T-helper 9 cell (primary cell): ENCODE measurements around the gene DNAJC27.
"Not testable (repeated sequence)": the region's sequence is repeated elsewhere in the genome, so short reads cannot be mapped to it uniquely, and the experiment has no call there.

Experiments used
- DNase-seq: peaks from one replicate; pipeline ENCODE4 v3.0.0-alpha.2; 2020
- total RNA-seq, 2 donors: gene quantifications; one replicate each; lab custom pipeline; 2026; lab: John Stamatoyannopoulos, UW

Gene DNAJC27
- 19.4 to 27.8 reads per million in 2 donors for total RNA-seq

DNA sequence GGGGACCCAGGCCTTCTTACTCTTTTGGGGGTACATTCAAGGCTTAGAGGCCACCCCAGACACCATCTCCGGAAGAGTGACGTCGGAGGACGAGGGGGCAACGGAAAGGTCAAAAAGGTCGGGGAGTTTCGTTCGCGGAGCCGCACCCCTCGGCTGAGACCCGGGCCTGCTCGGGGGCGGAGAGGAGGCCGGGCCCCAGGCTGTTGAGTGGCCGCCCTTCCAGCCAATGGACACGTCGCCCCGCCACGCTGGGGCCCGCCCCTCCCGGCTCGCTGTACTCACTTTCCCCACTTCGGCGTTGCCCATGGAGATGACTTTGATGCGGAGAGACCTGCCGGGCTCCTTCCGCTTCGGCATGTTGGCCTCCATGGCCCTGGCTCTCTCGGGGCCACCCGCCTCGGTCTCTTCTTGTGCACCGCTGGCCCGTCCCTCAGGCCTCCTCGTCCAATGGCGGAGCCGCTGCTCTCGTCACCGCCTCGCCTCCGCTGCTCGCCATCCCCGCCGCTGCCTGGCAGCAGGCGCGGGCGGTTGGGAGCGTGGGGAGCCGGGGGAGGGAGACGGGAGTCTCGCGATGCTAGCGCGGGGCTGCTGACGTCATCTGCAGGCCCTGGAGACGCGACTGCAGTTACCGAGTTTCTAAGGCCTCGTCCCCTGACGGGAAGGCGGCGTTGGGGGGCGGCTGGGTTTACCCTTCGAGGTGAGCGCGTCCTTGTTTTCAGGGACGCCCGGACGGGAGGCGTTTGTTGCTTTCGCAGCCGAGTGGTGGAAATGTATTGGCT, at the start of gene DNAJC27:
Gene DNAJC27 (minus strand): TSS at position 420 of the 779 bp plus-strand sequence. CDS start 51 bp downstream, at position 369.
- peak; percentile 97 for DNase-seq

DNA sequence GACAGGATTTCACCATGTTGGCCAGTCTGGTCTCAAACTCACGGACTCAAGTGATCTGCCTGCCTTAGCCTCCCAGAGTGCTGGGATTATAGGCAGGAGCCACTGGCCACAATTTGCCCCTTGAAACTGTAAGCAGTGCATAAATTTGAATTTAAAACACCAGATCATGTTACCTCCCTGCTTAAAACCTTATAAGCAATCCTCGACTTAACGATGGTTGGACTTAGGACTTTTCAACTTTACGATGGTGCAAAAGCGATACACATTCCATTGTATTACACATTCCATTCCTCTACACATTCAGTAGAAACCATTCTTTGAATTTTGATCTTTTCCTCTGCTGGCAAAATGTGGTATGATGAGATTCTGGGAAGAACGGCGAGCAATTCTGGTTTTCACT, 46.9 kb upstream of the DNAJC27 start:
- no peak for DNase-seq

DNA sequence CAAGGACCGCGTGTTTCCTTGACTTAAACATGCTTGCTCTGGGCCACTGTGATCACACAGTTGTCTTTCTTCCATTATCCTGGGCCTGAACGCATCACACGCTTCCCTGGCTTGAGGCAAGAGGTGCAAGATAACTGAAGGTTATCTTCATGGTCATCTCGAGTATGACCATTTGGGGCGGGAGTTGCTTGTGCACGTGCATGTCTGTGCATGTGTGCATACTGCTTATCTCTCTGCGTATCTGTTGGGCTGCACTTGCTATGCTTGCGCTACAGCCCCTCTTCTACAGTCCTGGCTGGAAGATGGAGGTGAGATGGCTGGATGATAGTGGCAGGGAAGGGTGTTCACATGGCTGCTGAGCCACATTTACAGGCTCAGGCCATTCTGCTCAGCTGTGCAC, 42.9 kb upstream of the DNAJC27 start:
- no peak for DNase-seq

DNA sequence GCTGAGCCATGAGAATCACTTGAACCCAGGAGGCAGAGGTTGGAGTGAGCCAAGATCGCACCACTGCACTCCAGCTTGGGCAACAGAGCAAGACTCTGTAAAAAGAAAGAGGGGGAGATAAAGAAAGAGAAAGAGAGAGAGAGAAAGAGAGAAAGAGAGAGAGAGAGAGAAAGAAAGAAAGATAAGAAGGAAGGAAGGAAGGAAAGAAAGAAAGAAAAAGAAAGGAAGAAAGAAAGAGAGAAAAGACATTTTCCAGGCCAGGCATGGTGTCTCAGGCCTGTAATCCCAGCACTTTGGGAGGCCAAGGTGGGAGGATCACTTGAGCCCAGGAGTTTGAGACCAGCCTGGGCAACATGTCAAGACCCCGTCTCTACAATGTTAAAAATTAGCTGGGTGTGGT, 39.6 kb upstream of the DNAJC27 start:
- not testable (repeated sequence) for DNase-seq

DNA sequence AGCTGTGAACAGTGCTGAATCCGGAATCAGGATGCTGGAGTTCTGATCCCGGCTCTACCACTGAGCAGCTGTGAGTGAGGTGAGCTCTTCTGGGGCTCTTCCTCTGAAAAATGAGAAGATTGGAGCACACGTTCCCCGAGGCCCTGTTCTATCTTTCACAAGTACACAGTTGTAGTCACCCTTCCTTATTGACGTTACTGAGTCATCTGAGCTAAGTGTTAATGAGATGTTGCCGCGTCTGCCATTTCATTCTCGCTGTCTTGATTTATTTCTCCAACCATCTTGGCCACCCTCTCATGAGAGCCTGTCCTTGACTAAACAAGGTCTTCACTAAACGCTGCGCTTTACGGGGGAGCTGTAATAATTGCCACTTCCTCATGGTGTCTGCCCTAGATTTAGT, 38.2 kb upstream of the DNAJC27 start:
- no peak for DNase-seq

DNA sequence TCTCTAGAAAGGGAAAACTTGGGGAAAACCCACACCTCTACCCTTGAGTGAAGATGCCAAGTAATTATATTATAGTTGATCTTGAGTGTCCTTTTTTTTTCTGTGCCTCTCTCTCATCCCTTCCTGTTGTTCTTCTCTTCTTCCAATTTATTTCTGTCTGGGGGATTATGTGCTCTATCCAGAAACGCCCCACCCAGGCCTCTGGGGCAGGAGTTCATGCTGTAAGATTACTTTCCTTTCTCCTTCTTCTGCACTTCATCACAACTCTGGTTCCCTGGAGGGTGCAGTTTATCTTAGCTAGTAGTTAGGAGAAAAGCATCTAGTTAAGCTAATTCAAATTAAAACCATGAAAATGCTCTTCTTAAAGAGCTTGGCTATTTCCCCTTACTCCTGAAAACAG, 30.3 kb upstream of the DNAJC27 start:
- DNase-seq = no peak

DNA sequence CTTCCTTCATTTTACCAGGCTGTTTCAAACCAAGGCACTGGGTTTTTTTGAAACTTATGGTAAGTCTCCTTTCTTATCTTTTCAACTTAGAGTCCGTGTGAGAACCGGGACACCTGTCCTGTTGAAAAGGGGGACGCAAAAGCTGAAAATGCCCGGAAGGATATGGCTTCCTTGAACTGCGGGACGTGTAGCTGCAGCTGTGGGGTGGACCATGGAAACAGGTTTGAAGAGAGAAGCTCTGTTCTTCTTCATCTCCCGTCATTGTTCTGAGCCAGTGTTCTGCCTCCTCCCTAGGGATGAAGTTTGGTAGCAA, 29.5 kb upstream of the DNAJC27 start:
- DNase-seq = no peak

DNA sequence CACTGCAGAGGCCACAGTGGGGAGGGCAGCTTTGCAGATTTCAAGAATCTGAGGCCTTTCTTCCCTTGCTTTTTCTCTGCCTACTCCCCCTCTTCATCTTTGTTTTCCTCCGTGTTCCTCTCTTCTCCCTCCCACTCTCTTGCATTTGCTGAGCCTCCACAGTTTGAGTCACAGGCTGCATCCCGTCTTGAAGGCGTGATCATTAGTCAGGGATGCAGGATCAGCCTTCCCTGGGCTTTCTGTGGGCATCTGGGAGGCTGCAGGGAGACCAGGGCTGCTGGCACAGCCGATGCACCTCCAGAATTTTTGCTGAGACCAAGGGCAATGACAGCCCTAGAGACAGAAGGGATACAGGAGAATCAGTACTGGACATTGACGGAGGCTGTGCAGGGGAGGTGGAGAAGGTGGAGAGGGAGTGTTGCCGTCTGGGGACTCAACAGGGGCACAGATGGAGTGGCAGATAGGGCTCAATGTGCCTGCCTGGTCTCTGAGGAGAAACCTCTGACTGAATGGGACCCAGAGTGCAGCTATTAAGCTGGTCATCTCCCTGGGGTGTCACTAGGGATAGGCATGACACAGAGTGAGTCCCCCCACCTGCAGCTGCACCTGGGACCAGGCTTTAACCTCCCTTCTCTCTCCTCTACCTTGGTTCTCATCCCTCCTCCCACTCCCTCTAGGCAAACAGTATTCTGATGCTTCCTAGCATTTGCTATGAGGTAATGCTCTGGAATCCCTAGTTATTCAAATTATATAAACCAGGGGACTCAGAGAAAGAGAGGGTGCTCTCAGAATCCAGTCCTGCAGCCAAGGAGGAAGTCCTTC, 29.0 kb upstream of the DNAJC27 start:
- no peak for DNase-seq

DNA sequence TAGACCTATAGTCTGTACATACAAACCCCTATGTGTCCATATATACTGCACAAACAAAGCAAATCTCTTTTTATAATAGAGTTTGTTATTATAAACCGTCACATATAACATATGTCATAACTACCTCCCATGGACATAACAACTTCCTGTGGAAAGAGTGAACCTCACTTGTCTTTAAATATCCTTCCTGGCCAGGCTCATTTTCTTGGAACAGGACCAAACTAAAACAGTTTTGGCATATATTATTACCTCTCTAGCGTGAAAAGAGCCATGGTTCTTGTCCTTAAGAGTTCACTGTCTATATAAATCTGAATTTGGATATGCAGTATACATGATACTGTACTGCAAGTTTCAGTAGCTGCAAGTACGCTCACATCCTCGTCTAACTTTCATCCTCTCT, 28.3 kb upstream of the DNAJC27 start:
- no peak for DNase-seq

DNA sequence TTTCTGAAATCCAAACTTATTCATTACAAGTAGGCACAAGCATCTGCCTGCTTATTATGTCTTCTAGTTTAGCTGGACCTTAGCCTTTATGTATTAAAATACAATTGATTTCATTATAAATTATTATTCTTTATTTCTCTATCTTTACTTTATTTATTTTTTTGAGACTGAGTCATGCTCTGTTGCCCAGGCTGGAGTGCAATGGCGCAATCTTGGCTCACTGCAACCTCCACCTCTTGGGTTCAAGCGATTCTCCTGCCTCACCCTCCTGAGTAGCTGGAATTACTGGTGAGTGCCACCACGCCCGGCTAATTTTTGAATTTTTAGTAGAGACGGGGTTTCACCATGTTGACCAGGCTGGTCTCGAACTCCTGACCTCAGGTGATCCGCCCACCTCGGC, 27.3 kb upstream of the DNAJC27 start:
- not testable (repeated sequence) for DNase-seq

DNA sequence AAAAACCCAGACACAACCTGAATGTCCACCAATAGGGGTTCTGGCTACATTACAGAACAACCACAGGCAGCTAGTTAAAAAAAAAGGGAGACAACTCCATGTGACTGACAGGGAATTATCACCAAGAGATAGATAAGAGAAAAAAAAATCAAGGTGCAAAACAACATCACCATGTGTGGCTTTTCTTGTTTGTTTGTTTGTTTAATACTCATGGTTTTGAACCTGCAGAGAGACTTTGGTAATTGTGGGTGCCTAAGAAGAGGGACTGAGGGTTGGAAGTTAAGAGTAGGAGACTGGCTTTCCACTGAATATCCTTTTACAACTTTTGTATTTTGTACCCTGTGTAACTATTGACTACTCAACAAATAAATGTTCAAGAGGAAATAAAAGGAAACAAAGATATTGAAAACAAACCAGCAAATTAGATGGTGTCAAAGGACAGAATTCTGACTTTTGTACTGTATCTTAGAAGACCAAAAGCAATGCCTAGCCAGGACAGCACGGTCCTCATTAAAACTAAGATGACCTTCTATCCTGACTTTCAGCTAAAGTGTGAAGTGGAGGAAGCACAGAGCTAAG, 22.5 kb upstream of the DNAJC27 start:
- no peak for DNase-seq

DNA sequence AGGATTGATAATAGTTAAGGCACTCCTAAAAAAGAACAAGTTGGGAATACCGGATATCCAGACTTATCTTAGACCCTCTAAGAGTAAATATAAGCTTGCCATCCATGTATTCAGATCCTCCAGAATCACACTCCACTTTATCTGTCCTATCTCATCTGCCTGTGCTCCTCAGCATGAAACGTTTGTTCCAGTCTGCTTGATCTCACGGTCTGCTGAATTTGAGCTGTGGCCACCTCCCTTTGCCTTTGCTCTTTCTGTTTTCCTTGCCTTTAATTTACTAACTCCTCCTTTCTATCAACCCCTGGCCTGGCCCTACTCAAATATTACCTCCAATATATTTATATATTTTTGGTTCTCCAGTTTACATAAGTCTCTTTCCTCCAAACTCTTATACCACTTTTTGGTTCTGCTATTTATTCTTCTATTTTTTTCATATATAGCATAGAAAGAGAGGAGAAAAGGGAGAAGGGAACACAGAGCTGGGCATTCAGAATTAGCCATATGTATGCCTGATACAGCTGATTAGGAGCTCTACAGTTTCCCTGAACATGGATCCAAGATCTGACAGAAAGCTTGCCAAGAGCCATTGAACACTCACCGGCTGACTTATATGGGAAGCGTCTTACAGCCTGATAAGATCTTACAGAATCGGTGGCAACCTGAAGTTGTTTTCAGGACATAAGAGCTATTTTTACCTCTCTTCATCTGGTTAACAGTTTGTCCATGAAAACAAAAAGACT, 21.8 kb upstream of the DNAJC27 start:
- no peak for DNase-seq

DNA sequence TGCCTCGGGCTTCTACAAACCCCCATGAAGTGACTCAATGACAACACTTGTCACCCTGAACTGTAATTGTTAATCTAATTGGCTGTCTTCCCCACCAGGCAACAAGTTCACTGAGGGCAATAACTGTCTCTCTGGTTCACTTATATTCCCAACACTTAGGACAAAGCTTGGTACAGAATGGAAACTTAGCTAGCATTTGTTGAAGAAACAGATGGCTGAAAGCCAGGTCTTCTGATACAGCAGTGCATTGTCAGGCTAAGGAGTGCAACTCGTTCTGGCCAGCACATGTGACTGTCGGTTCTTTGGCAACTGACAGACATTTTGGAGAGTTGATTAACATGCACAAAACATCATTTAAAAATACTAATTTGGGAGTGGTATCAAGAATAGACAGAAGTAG, 14.6 kb upstream of the DNAJC27 start:
- no peak for DNase-seq

DNA sequence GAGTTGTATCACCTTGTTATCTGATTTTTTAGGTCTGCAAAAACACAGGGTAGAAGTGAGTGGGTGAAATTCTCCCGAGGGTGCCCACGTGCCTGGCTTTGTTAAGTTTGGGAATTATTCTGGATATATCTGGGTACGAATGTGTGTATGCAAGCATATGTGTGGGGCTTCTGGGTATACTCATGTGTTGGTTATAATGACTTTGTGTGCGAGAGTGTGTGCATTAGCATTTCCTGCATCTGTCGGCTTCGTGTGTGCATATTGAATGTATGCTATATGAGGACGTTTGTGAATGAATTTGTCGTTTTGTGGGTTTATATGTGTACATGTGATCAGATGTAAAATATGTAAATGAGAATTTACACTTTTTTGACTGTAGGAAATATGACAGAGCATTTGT, 13.8 kb upstream of the DNAJC27 start:
- DNase-seq = no peak

DNA sequence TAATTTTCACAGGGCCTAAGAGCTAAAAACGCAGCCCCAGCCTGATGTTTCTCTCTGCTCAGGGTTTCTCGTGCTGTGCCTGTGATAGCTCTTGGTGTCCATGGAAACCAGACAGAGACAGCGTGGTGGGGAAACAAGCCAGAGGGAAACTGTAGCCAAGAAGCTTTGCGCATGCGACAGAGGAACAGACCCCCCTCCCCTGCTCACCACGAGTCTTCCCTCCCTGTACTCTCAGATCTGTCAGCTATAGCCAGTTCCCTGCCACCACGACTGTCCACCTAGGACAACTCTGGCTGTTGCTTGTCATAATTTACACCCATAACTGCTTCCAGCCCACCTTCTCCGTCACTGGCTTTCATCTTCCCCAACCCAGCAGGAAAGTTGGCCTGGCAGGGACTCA, 13.2 kb upstream of the DNAJC27 start:
- DNase-seq = no peak

DNA sequence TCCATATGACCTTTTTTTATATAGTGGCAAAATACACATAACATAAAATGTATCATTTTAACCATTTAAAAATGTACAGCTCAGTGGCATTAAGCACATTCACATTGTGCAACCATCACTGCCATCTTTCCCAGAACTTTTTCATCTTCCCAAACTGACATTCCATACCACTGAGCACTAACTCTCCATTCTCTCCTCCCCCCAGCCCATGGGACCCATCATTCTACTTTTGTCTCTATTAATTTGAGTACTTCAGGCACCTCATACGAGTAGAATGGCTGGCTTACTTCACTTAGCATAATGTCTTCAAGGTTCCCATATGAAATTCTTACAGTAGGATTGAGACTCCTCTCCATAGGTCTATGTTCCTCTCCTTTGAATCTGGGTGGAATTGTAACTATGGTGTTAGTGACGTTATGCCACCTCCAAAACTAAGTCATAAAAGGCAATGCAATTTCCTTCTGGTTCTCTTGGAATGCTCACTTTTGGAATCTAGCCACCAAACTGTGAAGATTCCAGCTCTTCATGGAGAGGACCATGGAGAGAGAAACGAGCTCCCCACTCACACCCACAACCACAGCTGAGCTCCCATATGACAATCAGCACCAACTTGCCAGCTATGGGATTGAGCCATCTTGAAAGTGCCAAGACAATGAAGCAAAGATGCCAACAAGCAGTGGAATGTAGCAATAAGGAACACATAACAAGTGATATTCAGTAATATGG, 9.8 kb upstream of the DNAJC27 start:
- no peak for DNase-seq

DNA sequence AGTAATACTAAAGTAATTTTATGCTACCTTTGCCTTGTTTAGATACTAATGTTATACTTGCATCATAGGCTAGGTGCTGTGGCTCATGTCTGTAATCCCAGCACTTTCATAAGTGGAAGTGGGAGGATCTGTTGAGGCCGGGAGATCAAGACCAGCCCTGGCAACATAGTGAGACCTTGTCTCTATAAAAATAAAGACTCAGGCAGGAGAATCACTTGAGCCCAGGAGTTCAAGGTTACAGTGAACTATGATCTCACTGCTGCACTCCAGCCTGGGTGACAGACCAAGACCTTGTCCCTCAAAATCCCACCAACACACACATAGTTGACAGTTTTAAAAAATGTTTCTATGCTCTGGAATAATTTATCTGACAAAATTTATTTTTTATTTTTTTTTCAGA, 6.9 kb upstream of the DNAJC27 start:
- no peak for DNase-seq

DNA sequence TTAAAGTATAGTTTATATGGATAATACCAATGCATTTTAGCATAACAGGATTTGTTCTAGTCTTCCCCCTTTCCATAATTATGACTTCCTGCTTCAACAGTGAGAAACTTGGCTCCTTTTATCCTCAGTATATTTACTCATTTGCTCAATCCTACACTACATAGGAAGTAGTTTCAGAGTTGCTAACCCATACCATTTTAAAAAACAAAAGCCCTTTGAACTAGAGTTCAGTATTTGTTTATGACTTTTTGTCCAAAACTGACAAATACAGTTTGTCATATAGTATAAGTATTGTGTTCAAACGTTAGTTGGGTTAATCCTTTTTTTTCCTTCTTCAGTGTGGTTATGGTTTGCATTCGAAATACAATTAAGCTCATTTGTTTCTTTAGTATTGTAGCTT, 5.9 kb upstream of the DNAJC27 start:
- DNase-seq = no peak

DNA sequence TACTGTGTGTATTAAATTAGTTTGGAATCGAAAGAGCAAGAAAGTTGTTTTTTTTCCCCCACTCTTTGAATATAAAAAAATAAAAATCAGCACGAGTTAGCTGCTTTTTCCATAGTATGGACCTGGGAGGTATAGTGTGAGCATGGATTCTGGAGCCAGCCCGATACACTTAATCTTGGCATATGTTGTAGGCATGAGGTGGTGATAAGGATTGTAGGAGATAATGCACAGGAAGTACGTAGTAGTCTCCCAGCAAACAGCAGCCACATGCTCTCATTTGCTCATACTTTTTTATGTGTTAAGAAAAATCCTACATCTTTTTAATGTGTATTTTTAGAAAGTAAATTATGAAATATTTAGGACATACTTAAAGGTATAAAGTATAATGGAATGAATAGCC, 2.1 kb upstream of the DNAJC27 start:
- no peak for DNase-seq

DNA sequence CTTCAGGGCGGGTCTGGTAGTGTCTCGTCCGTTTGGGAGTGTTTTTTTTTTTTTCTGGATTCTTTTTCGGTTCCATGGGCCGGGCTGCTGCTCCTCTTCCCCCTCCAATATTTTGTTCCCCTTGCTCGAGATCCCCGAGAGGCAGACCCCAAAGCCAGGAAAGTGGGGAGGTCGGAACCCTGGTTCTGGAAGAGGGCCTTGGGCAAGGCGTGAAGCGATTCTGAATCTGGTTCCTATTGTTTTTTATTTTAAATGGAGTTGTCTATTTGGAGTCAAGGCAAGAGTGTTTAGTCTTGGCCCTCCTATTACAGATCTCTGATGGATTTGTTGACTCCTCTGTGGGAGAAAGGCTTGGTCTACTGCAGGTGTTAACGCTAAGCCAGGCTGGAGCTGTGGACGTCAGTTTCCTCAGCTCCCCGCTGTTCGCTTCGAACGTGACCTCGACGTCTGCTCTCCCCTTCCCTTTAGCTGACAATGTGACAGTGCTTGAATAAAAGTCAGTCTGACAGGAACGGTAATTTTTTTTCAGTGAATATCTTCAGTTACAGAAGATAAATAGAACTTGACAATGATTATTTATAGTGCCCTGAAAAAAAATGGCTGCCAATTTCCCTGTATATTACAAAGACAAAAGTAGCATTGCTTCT, 683 bp upstream of the DNAJC27 start:
- DNase-seq = peak; percentile 19

DNA sequence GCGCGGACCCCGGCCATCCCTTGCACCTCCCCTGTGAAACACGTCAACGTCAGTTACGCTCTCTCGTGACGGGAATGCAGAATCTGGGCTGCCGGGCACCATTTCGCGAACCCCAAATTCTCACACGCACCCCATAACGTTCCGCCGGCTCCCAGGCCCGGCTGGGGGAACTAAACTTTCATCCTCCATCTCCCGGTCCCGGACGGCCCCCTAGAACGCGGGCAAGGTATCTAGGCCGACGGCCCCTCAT, 544 bp downstream of the DNAJC27 start:
- no peak for DNase-seq
